ENCODE measurements around the gene BEND2.
"Not testable (repeated sequence)": the region's sequence is repeated elsewhere in the genome, so short reads cannot be mapped to it uniquely, and the experiment has no call there.

The BEND2 gene

GRCh38 chrX:18220786-18221185 lies at the start of gene BEND2:
Gene BEND2, minus strand, starts transcription at chrX:18220886. Its CDS starts 136 bp downstream, at chrX:18220750.
- Histone ChIP-seq H3K4me1 (ENCODE audit: control insufficient read depth, insufficient read depth, low read length) (no peaks in the 10 kb centered on the region), H3K36me3 (ENCODE audit: control insufficient read depth, insufficient read depth, low read length) (no peaks in the 10 kb centered on the region), H3K9ac (ENCODE audit: low read depth, low read length) (no peak within 1 kb of the TSS), H3K4me3 (ENCODE audit: low read depth, low read length) (no peak within 1 kb of the TSS), H3K27me3 (ENCODE audit: control insufficient read depth, insufficient read depth, low read length) (no peaks in the 10 kb centered on the region), H3K9me3 (ENCODE audit: control insufficient read depth, insufficient read depth, low read length) (no peaks in the 10 kb centered on the region)

GRCh38 chrX:18255059-18255458 lies 34.4 kb upstream of the BEND2 start:
- Histone ChIP-seq H3K9ac (ENCODE audit: low read depth, low read length) (no peak overlapping the region), H3K9me3 (ENCODE audit: control insufficient read depth, insufficient read depth, low read length) (peaks cover 3% of the 10 kb centered on the region), H3K27me3 (ENCODE audit: control insufficient read depth, insufficient read depth, low read length) (no peaks in the 10 kb centered on the region), H3K36me3 (ENCODE audit: control insufficient read depth, insufficient read depth, low read length) (no peaks in the 10 kb centered on the region), H3K4me1 (ENCODE audit: control insufficient read depth, insufficient read depth, low read length) (no peaks in the 10 kb centered on the region), H3K4me3 (ENCODE audit: low read depth, low read length) (no peak overlapping the region)

DNA sequence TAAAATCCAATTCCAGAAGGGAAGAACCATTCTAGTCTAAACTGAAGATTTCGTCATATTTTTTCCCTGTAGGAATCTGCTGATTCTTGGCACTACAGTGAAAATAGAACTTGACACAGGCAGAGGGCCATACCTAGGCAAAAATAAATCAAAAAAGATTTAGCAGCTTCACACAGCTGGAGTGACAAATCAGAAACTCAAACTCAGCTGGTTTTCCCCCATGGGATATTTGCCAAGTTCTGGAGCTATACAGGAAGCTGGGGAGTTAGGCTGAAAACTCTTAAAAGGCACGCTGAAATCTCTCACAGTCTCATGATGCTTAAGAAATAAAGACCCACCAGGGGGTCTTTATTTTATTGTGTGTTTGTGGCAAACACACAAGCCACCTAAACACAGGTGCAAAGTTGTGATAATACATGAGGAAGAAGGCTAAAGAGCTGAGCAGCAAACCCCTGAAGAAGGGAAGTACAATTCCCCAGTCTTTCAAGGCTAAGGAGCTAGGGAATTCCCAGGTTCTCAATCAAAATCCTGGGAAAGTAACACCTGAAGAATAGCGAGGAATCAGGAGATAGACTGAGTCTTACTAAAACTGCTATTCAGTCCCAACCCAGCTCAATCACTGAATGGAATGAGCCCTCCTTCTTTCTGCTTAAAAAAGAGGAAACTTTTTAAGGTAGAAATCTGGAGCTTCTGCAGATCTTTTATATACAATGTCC lies 32.1 kb upstream of the BEND2 start:
- no peak overlapping the region for H3K9ac ChIP-seq (ENCODE audit: low read depth, low read length)
- H3K27me3 ChIP-seq (ENCODE audit: control insufficient read depth, insufficient read depth, low read length), result no peaks in the 10 kb centered on the region

DNA sequence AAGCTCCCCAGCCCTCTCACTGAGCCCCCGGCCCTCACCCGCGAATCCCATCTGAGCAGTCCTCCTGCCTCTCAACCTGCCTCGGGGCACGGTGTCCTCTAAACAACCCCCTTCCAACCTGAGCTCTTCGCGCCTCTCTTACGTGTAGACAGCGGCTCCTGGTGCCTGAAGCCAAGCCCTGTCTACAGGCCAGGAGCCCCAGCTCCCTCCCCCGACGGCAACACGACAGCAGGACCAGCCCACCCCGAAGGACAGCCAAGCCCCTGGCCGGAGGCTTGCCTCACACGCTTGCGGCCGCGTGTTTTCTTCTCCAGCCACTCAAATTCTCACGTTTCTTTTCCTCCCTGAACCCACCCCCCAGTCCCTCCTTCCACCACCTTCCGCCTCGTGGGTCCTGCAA lies 9.0 kb upstream of the BEND2 start:
- H3K4me1 ChIP-seq (ENCODE audit: control insufficient read depth, insufficient read depth, low read length); H3K9me3 ChIP-seq (ENCODE audit: control insufficient read depth, insufficient read depth, low read length); H3K36me3 ChIP-seq (ENCODE audit: control insufficient read depth, insufficient read depth, low read length); H3K9ac ChIP-seq (ENCODE audit: low read depth, low read length); H3K27me3 ChIP-seq (ENCODE audit: control insufficient read depth, insufficient read depth, low read length); H3K4me3 ChIP-seq (ENCODE audit: low read depth, low read length): not testable (repeated sequence)

More for the DNA sequence above, 32.1 kb upstream of the BEND2 start:
- H3K4me1 ChIP-seq (ENCODE audit: control insufficient read depth, insufficient read depth, low read length), result no peaks in the 10 kb centered on the region
- H3K9me3 ChIP-seq (ENCODE audit: control insufficient read depth, insufficient read depth, low read length), result peaks cover 3% of the 10 kb centered on the region
- no peak overlapping the region for H3K4me3 ChIP-seq (ENCODE audit: low read depth, low read length)
- no peaks in the 10 kb centered on the region for H3K36me3 ChIP-seq (ENCODE audit: control insufficient read depth, insufficient read depth, low read length)

DNA sequence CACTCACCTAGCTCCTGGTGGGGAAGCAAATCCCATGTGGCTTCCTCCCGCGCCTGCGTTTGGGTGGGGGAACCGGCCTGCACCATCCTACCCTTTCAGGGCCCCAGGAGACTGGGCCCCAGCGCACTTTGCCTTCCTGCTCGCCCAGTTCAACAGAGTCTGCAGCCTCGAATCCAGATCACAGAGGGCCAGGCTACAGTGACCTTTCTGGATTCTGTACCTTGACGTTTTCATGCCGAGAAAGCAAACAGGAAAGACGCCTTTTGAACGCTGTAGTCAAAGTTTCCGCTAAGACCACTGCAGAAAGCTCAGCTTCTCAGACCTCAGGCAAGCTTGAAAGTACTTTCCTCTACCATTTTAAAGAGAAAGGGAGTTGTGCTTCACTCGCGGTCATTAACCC lies 7.4 kb upstream of the BEND2 start:
- Histone ChIP-seq H3K27me3 (ENCODE audit: control insufficient read depth, insufficient read depth, low read length) (no peaks in the 10 kb centered on the region), H3K36me3 (ENCODE audit: control insufficient read depth, insufficient read depth, low read length) (no peaks in the 10 kb centered on the region), H3K9ac (ENCODE audit: low read depth, low read length) (no peak overlapping the region), H3K9me3 (ENCODE audit: control insufficient read depth, insufficient read depth, low read length) (no peaks in the 10 kb centered on the region), H3K4me3 (ENCODE audit: low read depth, low read length) (no peak overlapping the region), H3K4me1 (ENCODE audit: control insufficient read depth, insufficient read depth, low read length) (no peaks in the 10 kb centered on the region)

DNA sequence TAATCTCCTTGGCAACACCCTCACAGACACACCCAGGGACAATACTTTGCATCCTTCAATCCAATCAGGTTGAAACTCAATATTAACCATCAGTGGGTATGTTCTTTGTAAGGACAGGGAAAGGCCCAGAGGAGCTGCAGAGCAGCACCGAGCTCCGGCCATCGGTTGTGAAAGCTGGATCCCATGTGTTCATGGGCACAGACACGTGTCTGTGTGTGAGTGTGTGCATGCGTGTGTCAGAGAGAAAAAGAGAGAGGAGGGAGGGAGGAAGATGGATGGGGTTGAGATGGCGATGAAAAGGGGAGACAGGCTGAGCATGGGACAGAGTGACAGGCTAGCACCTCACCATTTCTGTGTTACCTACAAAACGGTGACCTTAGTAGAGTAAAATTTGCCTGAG lies 6.8 kb upstream of the BEND2 start:
- no peaks in the 10 kb centered on the region for H3K36me3 ChIP-seq (ENCODE audit: control insufficient read depth, insufficient read depth, low read length)
- H3K9me3 ChIP-seq (ENCODE audit: control insufficient read depth, insufficient read depth, low read length), result no peaks in the 10 kb centered on the region
- no peak overlapping the region for H3K4me3 ChIP-seq (ENCODE audit: low read depth, low read length)
- no peak overlapping the region for H3K9ac ChIP-seq (ENCODE audit: low read depth, low read length)
- no peaks in the 10 kb centered on the region for H3K27me3 ChIP-seq (ENCODE audit: control insufficient read depth, insufficient read depth, low read length)
- no peaks in the 10 kb centered on the region for H3K4me1 ChIP-seq (ENCODE audit: control insufficient read depth, insufficient read depth, low read length)

DNA sequence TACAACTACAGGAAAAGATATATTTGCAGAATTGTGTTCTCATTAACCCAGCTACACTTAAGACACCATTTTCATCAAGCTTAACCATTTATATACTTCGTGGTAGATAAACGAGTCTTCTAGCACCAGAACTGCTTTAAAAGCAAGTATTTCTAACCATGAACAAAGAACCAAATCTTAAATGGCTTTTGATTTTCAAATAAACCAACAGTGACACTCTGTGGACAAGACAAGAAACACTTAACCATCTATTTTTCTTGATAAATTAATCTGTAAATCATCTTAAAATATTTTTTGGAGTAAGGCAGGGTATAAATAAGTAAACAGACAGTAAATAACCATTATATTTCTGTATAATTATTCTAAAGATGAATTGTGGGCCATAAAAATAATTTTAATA lies 10.2 kb downstream of the BEND2 start:
- Histone ChIP-seq H3K4me3 (ENCODE audit: low read depth, low read length) (no peak overlapping the region), H3K9ac (ENCODE audit: low read depth, low read length) (no peak overlapping the region), H3K9me3 (ENCODE audit: control insufficient read depth, insufficient read depth, low read length) (no peaks in the 10 kb centered on the region), H3K4me1 (ENCODE audit: control insufficient read depth, insufficient read depth, low read length) (no peaks in the 10 kb centered on the region), H3K36me3 (ENCODE audit: control insufficient read depth, insufficient read depth, low read length) (no peaks in the 10 kb centered on the region), H3K27me3 (ENCODE audit: control insufficient read depth, insufficient read depth, low read length) (no peaks in the 10 kb centered on the region)

- Histone ChIP-seq H3K4me3 (ENCODE audit: low read depth, low read length) (no peak overlapping the region), H3K9ac (ENCODE audit: low read depth, low read length) (no peak overlapping the region), H3K27me3 (ENCODE audit: control insufficient read depth, insufficient read depth, low read length) (no peaks in the 10 kb centered on the region), H3K9me3 (ENCODE audit: control insufficient read depth, insufficient read depth, low read length) (no peaks in the 10 kb centered on the region), H3K4me1 (ENCODE audit: control insufficient read depth, insufficient read depth, low read length) (no peaks in the 10 kb centered on the region), H3K36me3 (ENCODE audit: control insufficient read depth, insufficient read depth, low read length) (no peaks in the 10 kb centered on the region)
These were observed 14.0 kb downstream of the BEND2 start for GRCh38 chrX:18206657-18207056.

DNA sequence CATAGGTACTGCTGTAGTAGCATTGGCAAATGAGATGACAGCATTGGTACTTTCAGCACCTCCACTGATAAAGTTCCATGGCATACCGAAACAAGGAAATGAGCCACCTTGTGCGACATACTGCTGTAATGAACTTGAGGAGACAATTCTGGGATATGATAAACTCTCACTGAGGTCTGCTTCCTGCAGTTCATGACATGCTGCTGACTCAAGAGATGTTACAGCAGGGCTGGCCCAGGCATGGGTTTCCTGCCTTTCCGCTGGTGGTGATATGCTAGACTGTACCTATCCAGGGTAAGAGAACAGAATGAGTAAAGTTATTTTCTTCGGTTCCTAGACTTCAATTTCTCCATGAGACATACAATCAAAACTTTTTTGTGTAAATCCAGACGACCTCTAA lies 17.1 kb downstream of the BEND2 start:
- no peaks in the 10 kb centered on the region for H3K36me3 ChIP-seq (ENCODE audit: control insufficient read depth, insufficient read depth, low read length)
- no peak overlapping the region for H3K9ac ChIP-seq (ENCODE audit: low read depth, low read length)
- no peaks in the 10 kb centered on the region for H3K27me3 ChIP-seq (ENCODE audit: control insufficient read depth, insufficient read depth, low read length)
- H3K4me1 ChIP-seq (ENCODE audit: control insufficient read depth, insufficient read depth, low read length), result no peaks in the 10 kb centered on the region
- no peak overlapping the region for H3K4me3 ChIP-seq (ENCODE audit: low read depth, low read length)
- no peaks in the 10 kb centered on the region for H3K9me3 ChIP-seq (ENCODE audit: control insufficient read depth, insufficient read depth, low read length)

- H3K4me1 ChIP-seq (ENCODE audit: control insufficient read depth, insufficient read depth, low read length), result no peaks in the 10 kb centered on the region
- no peaks in the 10 kb centered on the region for H3K9me3 ChIP-seq (ENCODE audit: control insufficient read depth, insufficient read depth, low read length)
- H3K36me3 ChIP-seq (ENCODE audit: control insufficient read depth, insufficient read depth, low read length), result no peaks in the 10 kb centered on the region
- H3K9ac ChIP-seq (ENCODE audit: low read depth, low read length), result no peak overlapping the region
- no peak overlapping the region for H3K4me3 ChIP-seq (ENCODE audit: low read depth, low read length)
- H3K27me3 ChIP-seq (ENCODE audit: control insufficient read depth, insufficient read depth, low read length), result no peaks in the 10 kb centered on the region
These were observed 26.0 kb downstream of the BEND2 start for GRCh38 chrX:18194688-18195087.

DNA sequence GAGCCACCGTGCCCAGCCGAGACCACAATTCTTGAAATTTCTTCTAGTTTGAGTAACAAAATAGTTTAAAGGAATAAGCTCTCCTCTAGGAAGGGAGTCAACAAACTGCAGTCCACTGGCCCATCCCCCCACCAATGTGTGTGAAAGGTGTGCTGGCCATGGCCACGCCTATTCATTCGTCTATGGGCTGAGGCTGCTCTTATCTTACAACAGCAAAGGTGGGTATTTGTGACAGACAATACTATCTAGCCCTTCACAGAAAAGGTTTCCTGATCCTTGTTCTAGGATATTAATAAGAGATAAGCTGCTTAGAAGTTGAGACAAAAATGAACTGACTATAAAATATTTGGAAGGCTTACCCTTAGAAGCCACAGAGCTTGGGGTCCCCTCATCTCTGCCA lies 41.2 kb downstream of the BEND2 start:
- no peaks in the 10 kb centered on the region for H3K9me3 ChIP-seq (ENCODE audit: control insufficient read depth, insufficient read depth, low read length)
- no peaks in the 10 kb centered on the region for H3K27me3 ChIP-seq (ENCODE audit: control insufficient read depth, insufficient read depth, low read length)
- H3K4me3 ChIP-seq (ENCODE audit: low read depth, low read length), result no peak overlapping the region
- no peaks in the 10 kb centered on the region for H3K4me1 ChIP-seq (ENCODE audit: control insufficient read depth, insufficient read depth, low read length)
- H3K36me3 ChIP-seq (ENCODE audit: control insufficient read depth, insufficient read depth, low read length), result no peaks in the 10 kb centered on the region
- no peak overlapping the region for H3K9ac ChIP-seq (ENCODE audit: low read depth, low read length)

DNA sequence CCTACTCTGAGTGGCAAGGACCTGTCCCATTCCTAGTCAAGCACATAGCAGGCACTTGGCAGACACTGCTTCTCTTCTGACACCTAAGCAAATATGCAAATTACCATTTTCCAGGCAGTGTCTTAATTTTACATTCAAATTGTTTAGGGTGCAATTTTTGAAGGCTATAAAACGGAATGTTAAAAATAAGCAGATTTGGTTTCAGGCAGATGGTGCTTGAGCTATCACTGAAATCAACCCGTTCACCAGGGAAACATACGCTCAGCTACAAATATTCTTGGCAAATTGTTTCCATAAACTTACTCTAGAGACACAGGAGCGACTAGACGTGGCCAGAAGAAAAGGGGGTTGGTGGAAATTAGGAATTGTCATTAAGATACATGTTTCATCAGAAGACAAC lies 45.7 kb downstream of the BEND2 start:
- peaks cover 3% of the 10 kb centered on the region for H3K9me3 ChIP-seq (ENCODE audit: control insufficient read depth, insufficient read depth, low read length)
- no peaks in the 10 kb centered on the region for H3K36me3 ChIP-seq (ENCODE audit: control insufficient read depth, insufficient read depth, low read length)
- no peaks in the 10 kb centered on the region for H3K4me1 ChIP-seq (ENCODE audit: control insufficient read depth, insufficient read depth, low read length)
- H3K9ac ChIP-seq (ENCODE audit: low read depth, low read length), result no peak overlapping the region
- no peak overlapping the region for H3K4me3 ChIP-seq (ENCODE audit: low read depth, low read length)
- H3K27me3 ChIP-seq (ENCODE audit: control insufficient read depth, insufficient read depth, low read length), result no peaks in the 10 kb centered on the region

All from iPS-15b (cell line).